ACC112 (cell line): ENCODE results near the gene NPFFR2.
"Not testable (repeated sequence)": the region's sequence is repeated elsewhere in the genome, so short reads cannot be mapped to it uniquely, and the experiment has no call there.

Source experiments
- H2AFZ ChIP-seq: fragments of 200-600 bp; sonication (generic); one replicate; pipeline ENCODE4 v1.6.0; 2017; ENCODE audit warnings: antibody characterized with exemption, low read length; ENCODE audit not compliant: unreplicated experiment
- H3K27ac ChIP-seq: fragments of 200-600 bp; sonication (generic); 2 replicates; pipeline ENCODE4 v1.5.1; 2014; ENCODE audit warnings: low read depth, mild to moderate bottlenecking, antibody characterized with exemption, low read length, moderate library complexity
- H3K27me3 ChIP-seq: fragments of 200-600 bp; sonication (generic); 2 replicates; pipeline ENCODE4 v1.6.1; 2014; ENCODE audit warnings: mild to moderate bottlenecking, antibody characterized with exemption, low read length, moderate library complexity, mixed read lengths; ENCODE audit not compliant: insufficient read depth
- H3K36me3 ChIP-seq: fragments of 200-600 bp; sonication (generic); 2 replicates; pipeline ENCODE4 v1.6.1; 2016; ENCODE audit warnings: mild to moderate bottlenecking, antibody characterized with exemption, low read length, moderate library complexity, mixed read lengths; ENCODE audit not compliant: insufficient read depth
- H3K4me1 ChIP-seq: fragments of 200-600 bp; sonication (generic); one replicate; pipeline ENCODE4 v1.6.1; 2016; ENCODE audit warnings: low read length, mixed read lengths; ENCODE audit not compliant: insufficient read depth, unreplicated experiment, control insufficient read depth
- H3K4me3 ChIP-seq: fragments of 200-600 bp; sonication (generic); 2 replicates; pipeline ENCODE4 v1.5.1; 2014; ENCODE audit warnings: mild to moderate bottlenecking, low read depth, low read length
- H3K79me2 ChIP-seq: fragments of 200-600 bp; sonication (generic); one replicate; pipeline ENCODE4 v1.6.0; 2016; ENCODE audit warnings: low read length; ENCODE audit not compliant: control insufficient read depth, unreplicated experiment, insufficient read depth

Gene NPFFR2

GRCh38 chr4:72111863-72112262 is 80.1 kb downstream of the NPFFR2 start:
- no peak overlapping the region for H3K27ac ChIP-seq
- no peak overlapping the region for H3K4me3 ChIP-seq
- no peak overlapping the region for H2AFZ ChIP-seq
- H3K4me1 ChIP-seq: no peaks in the 10 kb centered on the region
- H3K36me3 ChIP-seq: no peaks in the 10 kb centered on the region
- H3K79me2 ChIP-seq: no peaks in the 10 kb centered on the region
- H3K27me3 ChIP-seq: no peaks in the 10 kb centered on the region

GRCh38 chr4:72112514-72113156 is 80.8 kb downstream of the NPFFR2 start:
- H3K4me1 ChIP-seq: no peaks in the 10 kb centered on the region
- H3K36me3 ChIP-seq: no peaks in the 10 kb centered on the region
- 0 out of 2 replicates have a peak overlapping the region, but pooled peaks have one; percentile 30 for H3K27ac ChIP-seq
- H3K4me3 ChIP-seq: no peak overlapping the region
- no peak overlapping the region for H2AFZ ChIP-seq
- H3K27me3 ChIP-seq: no peaks in the 10 kb centered on the region
- no peaks in the 10 kb centered on the region for H3K79me2 ChIP-seq

- H3K79me2 ChIP-seq: no peaks in the 10 kb centered on the region
- no peak overlapping the region for H3K27ac ChIP-seq
- H3K4me1 ChIP-seq: no peaks in the 10 kb centered on the region
- H3K27me3 ChIP-seq: no peaks in the 10 kb centered on the region
- no peaks in the 10 kb centered on the region for H3K36me3 ChIP-seq
- H2AFZ ChIP-seq: no peak overlapping the region
- H3K4me3 ChIP-seq: no peak overlapping the region
Observed at GRCh38 chr4:72118017-72118416, 86.2 kb downstream of the NPFFR2 start.

GRCh38 chr4:72119946-72120345 is 88.1 kb downstream of the NPFFR2 start:
- H3K36me3 ChIP-seq: no peaks in the 10 kb centered on the region
- no peak overlapping the region for H2AFZ ChIP-seq
- no peak overlapping the region for H3K4me3 ChIP-seq
- H3K4me1 ChIP-seq: no peaks in the 10 kb centered on the region
- no peaks in the 10 kb centered on the region for H3K27me3 ChIP-seq
- no peak overlapping the region for H3K27ac ChIP-seq
- H3K79me2 ChIP-seq: no peaks in the 10 kb centered on the region

GRCh38 chr4:72128741-72129140 is 96.9 kb downstream of the NPFFR2 start:
- no peak overlapping the region for H3K27ac ChIP-seq
- H3K27me3 ChIP-seq: no peaks in the 10 kb centered on the region
- no peaks in the 10 kb centered on the region for H3K79me2 ChIP-seq
- H3K4me3 ChIP-seq: no peak overlapping the region
- no peak overlapping the region for H2AFZ ChIP-seq
- no peaks in the 10 kb centered on the region for H3K36me3 ChIP-seq
- no peaks in the 10 kb centered on the region for H3K4me1 ChIP-seq

- H3K79me2 ChIP-seq: no peaks in the 10 kb centered on the region
- no peak overlapping the region for H2AFZ ChIP-seq
- H3K4me1 ChIP-seq: no peaks in the 10 kb centered on the region
- H3K36me3 ChIP-seq: no peaks in the 10 kb centered on the region
- H3K27ac ChIP-seq: no peak overlapping the region
- H3K4me3 ChIP-seq: no peak overlapping the region
- no peaks in the 10 kb centered on the region for H3K27me3 ChIP-seq
Observed at GRCh38 chr4:72136429-72136828, 104.6 kb downstream of the NPFFR2 start.

GRCh38 chr4:72139997-72140396 is 108.2 kb downstream of the NPFFR2 start:
- not testable (repeated sequence) for H3K27ac ChIP-seq, H3K27me3 ChIP-seq, H3K79me2 ChIP-seq, H3K36me3 ChIP-seq, H3K4me3 ChIP-seq, H2AFZ ChIP-seq, H3K4me1 ChIP-seq

GRCh38 chr4:72144241-72144640 is 112.4 kb downstream of the NPFFR2 start:
- Histone ChIP-seq H3K4me3 (no peak overlapping the region), H3K4me1 (no peaks in the 10 kb centered on the region), H3K27me3 (no peaks in the 10 kb centered on the region), H2AFZ (no peak overlapping the region), H3K27ac (no peak overlapping the region), H3K36me3 (no peaks in the 10 kb centered on the region), H3K79me2 (no peaks in the 10 kb centered on the region)

- no peaks in the 10 kb centered on the region for H3K36me3 ChIP-seq
- H3K79me2 ChIP-seq: no peaks in the 10 kb centered on the region
- H3K4me1 ChIP-seq: no peaks in the 10 kb centered on the region
- no peak overlapping the region for H3K27ac ChIP-seq
- H3K4me3 ChIP-seq: no peak overlapping the region
- peaks cover 7% of the 10 kb centered on the region; the same call in 1 of the 2 replicates for H3K27me3 ChIP-seq
- H2AFZ ChIP-seq: no peak overlapping the region
Observed at GRCh38 chr4:72152731-72153130, 120.9 kb downstream of the NPFFR2 start.

GRCh38 chr4:72153634-72154033 is 121.8 kb downstream of the NPFFR2 start:
- H2AFZ ChIP-seq, H3K4me3 ChIP-seq, H3K36me3 ChIP-seq, H3K4me1 ChIP-seq, H3K27ac ChIP-seq, H3K79me2 ChIP-seq, H3K27me3 ChIP-seq: not testable (repeated sequence)

GRCh38 chr4:72169285-72169684 is 137.5 kb downstream of the NPFFR2 start:
- H3K27ac ChIP-seq, H3K36me3 ChIP-seq, H3K4me3 ChIP-seq, H3K4me1 ChIP-seq, H2AFZ ChIP-seq, H3K27me3 ChIP-seq, H3K79me2 ChIP-seq: not testable (repeated sequence)
